Stimulated activated CD8-positive, alpha-beta memory T cell treated with anti-CD3 and anti-CD28 coated beads, Interleukin-7, amount 100 ng/mL, for 4 hours (primary cell): ENCODE results near the gene COX19.

ENCODE experiments used
- DNase-seq, 2 donors: peaks; one replicate each; pipeline ENCODE4 v3.0.0-alpha.2; 2020; ENCODE audit warnings: low read depth in 2 of 2

Gene COX19, protein sequence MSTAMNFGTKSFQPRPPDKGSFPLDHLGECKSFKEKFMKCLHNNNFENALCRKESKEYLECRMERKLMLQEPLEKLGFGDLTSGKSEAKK

GRCh38 chr7:974820-975681, at the start of gene COX19:
Gene COX19, minus strand, starts transcription at chr7:975549. Its CDS starts 40 bp downstream, at chr7:975509.
- peak; percentile 71 to 83 for DNase-seq

- no peak for DNase-seq
These were observed 49.0 kb upstream of the COX19 start for GRCh38 chr7:1024331-1024841.

GRCh38 chr7:1022801-1023465, 47.6 kb upstream of the COX19 start:
- DNase-seq = no peak

- no peak for DNase-seq
These were observed 47.0 kb upstream of the COX19 start for GRCh38 chr7:1022356-1022755.

- DNase-seq = no peak
These were observed 46.6 kb upstream of the COX19 start for GRCh38 chr7:1021931-1022330.

DNA sequence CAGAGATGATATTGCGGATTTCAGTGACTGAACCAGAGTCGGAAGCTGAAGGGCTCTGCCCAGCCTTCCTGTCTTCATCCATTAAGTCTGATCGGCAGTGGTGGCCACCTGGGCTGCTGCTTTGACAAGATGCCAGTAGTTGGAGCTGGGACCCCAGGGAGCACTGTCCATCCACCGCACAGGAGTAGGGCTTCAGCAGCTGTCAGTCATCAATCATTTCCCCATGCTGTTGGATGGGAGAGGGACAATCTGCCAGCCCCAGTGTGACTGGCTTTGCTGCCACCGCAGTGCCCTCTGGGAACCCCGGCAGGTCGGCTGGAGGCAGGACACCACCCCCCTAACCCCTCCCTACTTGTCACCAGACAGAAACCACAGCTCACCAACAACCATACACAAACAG, 46.0 kb upstream of the COX19 start:
- no peak for DNase-seq

GRCh38 chr7:1020849-1021251, 45.5 kb upstream of the COX19 start:
- DNase-seq = no peak

- DNase-seq = no peak
These were observed 44.7 kb upstream of the COX19 start for GRCh38 chr7:1019789-1020610.

DNA sequence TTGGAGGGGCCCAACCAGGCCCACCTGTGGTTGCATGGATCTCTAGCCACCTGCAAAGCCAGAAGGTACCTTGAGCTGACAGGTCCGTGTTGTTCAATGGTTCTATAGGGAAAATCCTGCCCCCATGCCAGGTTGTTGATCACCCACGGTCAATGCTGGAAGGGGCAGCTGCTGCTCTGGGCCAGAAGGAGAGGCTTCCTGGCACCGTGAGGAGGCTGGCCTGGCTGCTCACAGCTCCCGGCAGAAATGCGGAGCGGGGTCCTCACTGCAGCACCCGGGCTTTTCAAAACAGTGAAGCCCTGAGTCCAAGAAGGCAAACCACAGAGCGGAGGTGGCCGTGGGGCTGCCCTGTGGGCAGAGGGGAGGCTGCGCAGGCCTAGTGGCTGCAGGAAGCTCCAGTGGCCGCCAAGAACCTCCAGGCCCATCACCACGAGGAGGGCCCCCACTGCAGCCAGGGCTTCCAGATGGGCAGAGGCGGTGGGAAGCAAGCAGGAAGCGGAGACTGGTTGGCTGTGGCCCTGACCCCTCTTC, 44.0 kb upstream of the COX19 start:
- DNase-seq = no peak

DNA sequence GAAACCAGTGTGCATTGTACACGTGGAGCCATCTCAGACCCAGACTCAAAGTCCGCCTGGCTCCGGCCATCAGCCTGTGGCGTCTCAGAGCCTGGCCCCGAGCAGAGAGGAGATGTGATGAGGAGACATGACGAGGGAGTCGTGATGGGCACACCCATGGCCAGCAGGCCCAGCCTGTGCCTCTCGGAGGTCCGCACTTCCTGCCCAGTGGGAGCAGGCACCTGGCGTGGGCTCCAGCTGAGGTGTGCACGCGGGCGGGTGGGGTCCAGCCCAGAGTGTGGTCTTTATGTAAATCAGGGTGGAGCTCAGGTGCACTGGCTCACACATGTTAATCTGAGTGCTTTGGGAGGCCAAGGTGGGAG, 43.0 kb upstream of the COX19 start:
- no peak for DNase-seq

GRCh38 chr7:1017586-1018333, 42.4 kb upstream of the COX19 start:
- no peak for DNase-seq

- no peak for DNase-seq
These were observed 41.5 kb upstream of the COX19 start for GRCh38 chr7:1016577-1017531.

DNA sequence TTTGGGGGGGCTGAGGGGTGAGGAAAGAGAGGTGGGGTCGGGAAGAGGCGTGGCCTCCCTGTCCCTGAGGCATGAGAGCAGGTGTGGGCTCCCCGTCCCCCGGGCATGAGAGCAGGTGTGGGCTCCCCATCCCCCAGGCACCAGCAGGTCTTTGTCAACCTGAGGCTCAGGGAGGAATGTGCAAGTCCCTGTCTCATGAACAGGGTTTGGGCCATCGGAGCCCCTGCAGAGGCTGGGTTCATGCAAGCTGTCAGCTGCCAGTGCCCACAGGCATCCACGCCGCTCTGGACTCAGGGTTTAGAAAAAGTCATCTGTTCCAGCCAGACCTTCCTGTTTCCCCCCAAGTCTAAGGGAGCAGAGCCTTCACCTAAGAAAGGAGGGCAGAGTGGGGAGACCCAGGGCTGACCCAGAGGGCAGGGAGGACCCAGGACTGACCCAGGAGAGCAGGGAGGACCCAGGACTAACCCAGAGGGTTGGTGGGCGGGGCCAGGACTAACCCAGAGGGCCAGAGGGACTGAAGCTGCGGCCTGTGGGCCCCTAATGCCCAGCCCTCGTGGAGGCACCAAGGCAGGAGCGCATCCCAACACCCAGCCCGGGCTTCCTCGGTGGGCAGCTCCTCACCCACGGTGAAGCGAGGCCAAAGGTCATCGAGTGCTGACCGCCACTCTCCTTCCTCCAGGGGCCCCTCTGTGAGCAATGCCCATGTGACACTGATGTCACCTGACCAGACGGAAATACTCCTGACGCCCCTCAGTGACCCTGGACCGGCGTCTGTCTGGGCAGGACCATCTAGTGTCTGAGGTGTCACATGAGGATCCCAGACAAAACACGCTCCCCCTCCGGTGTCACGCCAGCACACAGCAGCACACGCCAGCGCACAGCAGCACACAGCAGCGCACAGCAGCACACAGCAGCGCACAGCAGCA, 40.1 kb upstream of the COX19 start:
- no peak for DNase-seq

DNA sequence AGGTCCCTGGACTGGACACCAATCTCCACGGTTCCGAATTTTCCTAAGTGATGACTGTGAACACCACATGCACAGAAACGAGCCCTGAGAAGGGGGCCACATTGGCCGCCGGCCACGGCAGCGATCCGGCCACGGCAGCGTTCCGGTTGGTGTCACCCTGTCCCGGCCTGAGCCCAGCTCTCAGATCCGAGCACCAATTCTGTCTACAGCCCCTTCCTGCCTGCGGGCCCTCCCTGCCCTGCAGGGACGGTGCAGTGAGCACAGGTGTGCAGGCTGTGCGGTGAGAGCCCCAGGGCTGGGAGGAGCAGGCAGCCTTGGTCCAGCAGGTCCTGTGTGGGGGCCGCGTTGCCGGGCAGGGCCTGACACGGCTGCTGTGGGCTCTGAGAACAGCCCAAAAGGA, 39.3 kb upstream of the COX19 start:
- no peak for DNase-seq

DNA sequence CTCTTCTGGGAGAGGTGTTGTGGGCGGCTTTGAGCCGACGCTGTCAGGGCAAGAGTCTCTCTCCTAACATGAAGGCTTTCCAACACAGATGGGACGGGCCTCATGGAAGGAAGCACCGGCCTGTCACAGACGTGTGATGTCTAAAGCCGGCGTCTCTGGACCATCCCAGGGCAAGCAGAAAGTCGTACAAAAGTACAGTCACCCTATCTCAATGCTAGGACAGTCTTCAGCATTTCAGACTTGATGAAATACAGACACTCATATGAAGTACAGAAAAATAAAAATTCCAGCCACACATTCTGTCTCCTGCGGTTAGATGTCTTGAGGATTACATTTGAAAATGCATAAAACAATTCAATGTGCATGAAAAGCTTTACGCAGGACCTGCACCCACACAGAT, 38.2 kb upstream of the COX19 start:
- no peak for DNase-seq

DNA sequence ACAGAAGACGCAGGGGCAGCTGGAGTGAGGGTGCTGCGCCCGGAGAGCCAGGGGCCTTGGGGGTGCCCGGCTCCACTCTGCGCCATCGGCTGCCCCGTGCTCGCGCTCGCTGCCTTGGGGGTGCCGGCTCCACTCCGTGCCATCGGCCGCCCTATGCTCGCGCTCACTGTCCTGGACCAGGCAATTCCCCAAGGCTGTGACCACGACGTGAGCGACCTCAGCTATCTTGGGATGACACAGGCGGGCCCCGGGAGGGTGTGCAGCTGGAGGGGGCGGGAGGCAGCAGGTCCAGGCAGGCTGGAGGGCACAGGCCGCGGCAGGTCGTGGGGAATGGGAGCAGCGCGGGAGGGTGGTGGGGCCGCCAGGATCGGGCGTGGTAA, 37.4 kb upstream of the COX19 start:
- no peak for DNase-seq

DNA sequence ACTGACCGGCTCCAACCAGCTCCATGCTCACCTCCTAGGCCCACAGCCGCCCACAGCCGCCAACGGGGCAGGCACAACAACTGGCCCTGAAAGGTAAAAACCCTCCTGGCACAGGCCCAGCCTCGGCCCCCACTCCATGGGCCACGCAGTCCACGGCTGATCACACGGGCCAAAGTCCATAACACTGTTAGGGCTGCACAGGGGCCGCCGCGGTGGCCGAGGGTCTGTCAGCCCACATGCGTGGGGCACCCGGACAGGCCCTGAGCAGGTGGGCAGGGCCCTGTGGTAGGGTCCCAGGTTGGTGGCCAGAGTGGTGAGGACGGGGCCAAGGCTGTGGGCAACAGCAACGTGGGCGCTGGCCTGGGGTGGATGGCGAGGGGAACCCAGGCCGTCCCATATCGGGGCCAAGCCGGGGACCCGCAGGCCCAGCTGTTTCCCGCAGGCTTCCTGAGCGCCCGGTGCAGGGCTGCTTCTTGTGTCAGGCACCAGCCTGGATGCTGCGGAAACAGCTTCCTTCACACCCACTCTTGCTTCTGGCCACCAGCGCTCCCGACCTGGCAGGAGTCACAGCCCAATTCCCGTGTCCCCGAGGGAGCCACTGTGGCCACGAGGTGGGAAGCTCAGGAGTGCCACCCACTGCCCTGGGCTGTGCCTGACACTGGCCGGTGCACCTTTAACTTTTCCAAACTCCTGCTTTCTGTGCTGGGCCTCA, 36.8 kb upstream of the COX19 start:
- DNase-seq = no peak

DNA sequence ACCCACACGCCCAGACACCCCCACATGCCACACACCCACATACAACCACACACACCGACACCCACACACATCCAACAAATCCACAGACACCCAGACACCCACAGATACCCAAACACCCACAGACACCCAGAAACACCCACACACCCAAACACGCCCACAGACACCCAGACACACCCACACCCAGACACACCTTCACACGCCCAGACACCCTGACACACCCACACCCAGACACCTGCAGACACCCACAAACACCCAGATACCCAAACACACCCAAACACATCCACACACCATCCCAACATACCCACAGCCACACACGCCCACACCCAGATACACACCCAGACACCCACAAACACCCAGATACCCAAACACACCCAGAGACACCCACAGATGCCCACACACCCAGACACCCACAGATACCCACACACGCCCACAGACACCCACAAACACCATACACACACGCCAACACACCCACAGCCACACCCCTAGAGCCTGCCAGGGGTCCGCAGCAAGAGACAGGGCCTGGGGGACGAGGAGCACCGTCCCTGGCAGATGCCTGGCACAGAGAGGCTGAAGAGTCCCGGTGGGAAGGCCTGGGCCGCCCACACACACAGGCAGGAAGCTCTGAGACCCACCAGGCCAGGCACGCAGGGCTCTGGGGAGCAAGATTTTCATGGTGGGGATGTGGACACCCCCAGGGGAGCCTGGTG, 36.1 kb upstream of the COX19 start:
- no peak for DNase-seq
